ENCODE measurements around the gene CHIA.

- TF ChIP-seq ZNF274 (IDR thresholded peaks at IDR 0.05; ENCODE audit: low read depth, low read length) (no peak), YY1 (IDR thresholded peaks at IDR 0.05; ENCODE audit: insufficient read depth, insufficient read length) (no peak), SUZ12 (IDR thresholded peaks at IDR 0.05; ENCODE audit: extremely low read depth, insufficient read depth, insufficient read length) (no peak)
These were observed 3.7 kb downstream of the CHIA start for GRCh38 chr1:111294390-111294789.
